H1 (cell line): ENCODE measurements around the gene PAN2. TPM values are rescaled to one million over a fixed set of nuclear protein-coding genes. Genes with fewer than 3 reads are reported as not detected.

Source experiments
- ASH2L ChIP-seq: fragments of 200-600, 300-600 bp; sonication (generic); IDR thresholded peaks from one replicate; pipeline ENCODE4 v1.7.1; 2017; ENCODE audit warnings: low read length
- CBX5 ChIP-seq: fragments of 300-800, 300-1000 bp; sonication (generic); IDR thresholded peaks from 2 replicates; pipeline ENCODE4 v1.7.1; 2016; ENCODE audit warnings: antibody characterized with exemption, low read length, low read depth
- RNF2 ChIP-seq: fragments of 200-900, 300-1000 bp; sonication (generic); IDR thresholded peaks from 2 replicates; pipeline ENCODE4 v1.7.1; 2016; ENCODE audit warnings: borderline replicate concordance, low read depth, mild to moderate bottlenecking, antibody characterized with exemption, low read length; ENCODE audit not compliant: poor library complexity, severe bottlenecking; ENCODE audit errors: missing control alignments
- TAF1 ChIP-seq: IDR thresholded peaks from 2 replicates; pipeline ENCODE4 v1.6.1; 2011; ENCODE audit warnings: mild to moderate bottlenecking, low read depth, low read length
- TAF7 ChIP-seq: optimal IDR thresholded peaks from 2 replicates; pipeline ENCODE3; 2011; ENCODE audit warnings: low read depth, mild to moderate bottlenecking, inconsistent platforms, low read length, moderate library complexity, borderline replicate concordance
- TCF12 ChIP-seq: IDR thresholded peaks from 2 replicates; pipeline ENCODE4 v1.6.1; 2011; ENCODE audit warnings: low read depth, mild to moderate bottlenecking, low read length
- polyA plus RNA-seq, 7 experiments: library from polyadenylated mRNA; depleted of rRNA in 3 of 7; stranded (reverse) in 5 of 7; unstranded in 2 of 7; fragments of >200 nt in 5 of 7; fragments of 200-250 nt in 2 of 7; gene quantifications; 1 replicate in 5 of 7; 2 replicates in 1 of 7; 4 replicates in 1 of 7; pipeline versions ENCODE4 v1.2.1 to v1.2.3, GENCODE V29; 2011 to 2013; ENCODE audit warnings: missing spikeins in 2 of 7, mixed read lengths in 2 of 7
- total RNA-seq: library from RNA; stranded (reverse); fragmentation: NEBNext Ultra II Directional; extraction: Animal tissue kit (Norgen Biotek cat#: 25700); gene quantifications from 2 replicates; pipeline ENCODE4 v1.2.1, GENCODE V29; 2021
- TF ChIP-seq, protein P1 (sequence below): fragments of 300-600 bp; sonication (generic); IDR thresholded peaks from 2 replicates; pipeline ENCODE4 v1.7.1; 2012; ENCODE audit warnings: low read length, moderate library complexity, mild to moderate bottlenecking, inconsistent platforms; ENCODE audit not compliant: insufficient replicate concordance
- TF ChIP-seq, protein P2 (sequence below): IDR thresholded peaks from 2 replicates; pipeline ENCODE4 v1.6.1; 2011; ENCODE audit warnings: low read length, improper control_type of control experiment

The PAN2 gene
- total and polyA plus RNA-seq, 2 of the 8 experiments (the other 6 are each of a cell fraction or from before 2014, with no cell fraction given) = 29.6 to 36.7 TPM

DNA sequence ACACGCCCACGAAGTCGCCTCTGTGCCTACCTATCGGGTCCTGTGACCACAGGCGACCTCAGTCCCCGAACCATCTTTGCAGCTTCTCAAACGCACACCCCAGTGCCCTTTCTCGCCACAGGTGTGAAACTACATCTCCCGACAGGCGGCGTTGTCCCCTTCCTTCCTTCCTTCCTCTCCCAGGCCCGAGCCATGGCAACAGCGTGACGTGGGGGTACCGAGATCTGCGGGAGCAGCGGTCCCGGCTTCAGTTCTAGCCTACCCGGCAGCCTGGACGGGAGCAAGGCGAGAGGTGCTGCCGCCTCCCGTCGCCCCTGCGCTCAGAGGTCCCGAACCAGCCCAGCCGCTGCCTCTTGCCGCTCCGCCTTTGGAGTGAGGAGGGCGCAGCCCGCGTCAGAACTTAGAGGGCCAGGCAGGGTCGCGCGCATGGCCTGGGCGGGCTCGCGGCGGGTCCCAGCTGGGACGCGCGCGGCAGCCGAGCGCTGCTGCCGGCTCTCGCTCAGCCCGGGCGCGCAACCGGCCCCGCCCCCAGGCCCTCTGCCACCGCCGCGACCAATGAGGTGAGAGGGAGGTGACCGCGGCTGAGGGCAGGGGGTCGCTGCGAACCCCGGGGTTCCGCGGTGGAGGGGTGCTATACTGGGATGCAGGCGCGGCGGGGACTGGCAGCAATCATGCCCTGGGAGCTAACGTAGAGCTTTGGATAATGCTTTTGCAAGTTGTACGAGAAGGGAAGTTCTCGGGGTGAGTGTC, 66.9 kb downstream of the PAN2 start, which contains the start of gene COQ10A (continued):
- TF ChIP-seq, protein P1, sequence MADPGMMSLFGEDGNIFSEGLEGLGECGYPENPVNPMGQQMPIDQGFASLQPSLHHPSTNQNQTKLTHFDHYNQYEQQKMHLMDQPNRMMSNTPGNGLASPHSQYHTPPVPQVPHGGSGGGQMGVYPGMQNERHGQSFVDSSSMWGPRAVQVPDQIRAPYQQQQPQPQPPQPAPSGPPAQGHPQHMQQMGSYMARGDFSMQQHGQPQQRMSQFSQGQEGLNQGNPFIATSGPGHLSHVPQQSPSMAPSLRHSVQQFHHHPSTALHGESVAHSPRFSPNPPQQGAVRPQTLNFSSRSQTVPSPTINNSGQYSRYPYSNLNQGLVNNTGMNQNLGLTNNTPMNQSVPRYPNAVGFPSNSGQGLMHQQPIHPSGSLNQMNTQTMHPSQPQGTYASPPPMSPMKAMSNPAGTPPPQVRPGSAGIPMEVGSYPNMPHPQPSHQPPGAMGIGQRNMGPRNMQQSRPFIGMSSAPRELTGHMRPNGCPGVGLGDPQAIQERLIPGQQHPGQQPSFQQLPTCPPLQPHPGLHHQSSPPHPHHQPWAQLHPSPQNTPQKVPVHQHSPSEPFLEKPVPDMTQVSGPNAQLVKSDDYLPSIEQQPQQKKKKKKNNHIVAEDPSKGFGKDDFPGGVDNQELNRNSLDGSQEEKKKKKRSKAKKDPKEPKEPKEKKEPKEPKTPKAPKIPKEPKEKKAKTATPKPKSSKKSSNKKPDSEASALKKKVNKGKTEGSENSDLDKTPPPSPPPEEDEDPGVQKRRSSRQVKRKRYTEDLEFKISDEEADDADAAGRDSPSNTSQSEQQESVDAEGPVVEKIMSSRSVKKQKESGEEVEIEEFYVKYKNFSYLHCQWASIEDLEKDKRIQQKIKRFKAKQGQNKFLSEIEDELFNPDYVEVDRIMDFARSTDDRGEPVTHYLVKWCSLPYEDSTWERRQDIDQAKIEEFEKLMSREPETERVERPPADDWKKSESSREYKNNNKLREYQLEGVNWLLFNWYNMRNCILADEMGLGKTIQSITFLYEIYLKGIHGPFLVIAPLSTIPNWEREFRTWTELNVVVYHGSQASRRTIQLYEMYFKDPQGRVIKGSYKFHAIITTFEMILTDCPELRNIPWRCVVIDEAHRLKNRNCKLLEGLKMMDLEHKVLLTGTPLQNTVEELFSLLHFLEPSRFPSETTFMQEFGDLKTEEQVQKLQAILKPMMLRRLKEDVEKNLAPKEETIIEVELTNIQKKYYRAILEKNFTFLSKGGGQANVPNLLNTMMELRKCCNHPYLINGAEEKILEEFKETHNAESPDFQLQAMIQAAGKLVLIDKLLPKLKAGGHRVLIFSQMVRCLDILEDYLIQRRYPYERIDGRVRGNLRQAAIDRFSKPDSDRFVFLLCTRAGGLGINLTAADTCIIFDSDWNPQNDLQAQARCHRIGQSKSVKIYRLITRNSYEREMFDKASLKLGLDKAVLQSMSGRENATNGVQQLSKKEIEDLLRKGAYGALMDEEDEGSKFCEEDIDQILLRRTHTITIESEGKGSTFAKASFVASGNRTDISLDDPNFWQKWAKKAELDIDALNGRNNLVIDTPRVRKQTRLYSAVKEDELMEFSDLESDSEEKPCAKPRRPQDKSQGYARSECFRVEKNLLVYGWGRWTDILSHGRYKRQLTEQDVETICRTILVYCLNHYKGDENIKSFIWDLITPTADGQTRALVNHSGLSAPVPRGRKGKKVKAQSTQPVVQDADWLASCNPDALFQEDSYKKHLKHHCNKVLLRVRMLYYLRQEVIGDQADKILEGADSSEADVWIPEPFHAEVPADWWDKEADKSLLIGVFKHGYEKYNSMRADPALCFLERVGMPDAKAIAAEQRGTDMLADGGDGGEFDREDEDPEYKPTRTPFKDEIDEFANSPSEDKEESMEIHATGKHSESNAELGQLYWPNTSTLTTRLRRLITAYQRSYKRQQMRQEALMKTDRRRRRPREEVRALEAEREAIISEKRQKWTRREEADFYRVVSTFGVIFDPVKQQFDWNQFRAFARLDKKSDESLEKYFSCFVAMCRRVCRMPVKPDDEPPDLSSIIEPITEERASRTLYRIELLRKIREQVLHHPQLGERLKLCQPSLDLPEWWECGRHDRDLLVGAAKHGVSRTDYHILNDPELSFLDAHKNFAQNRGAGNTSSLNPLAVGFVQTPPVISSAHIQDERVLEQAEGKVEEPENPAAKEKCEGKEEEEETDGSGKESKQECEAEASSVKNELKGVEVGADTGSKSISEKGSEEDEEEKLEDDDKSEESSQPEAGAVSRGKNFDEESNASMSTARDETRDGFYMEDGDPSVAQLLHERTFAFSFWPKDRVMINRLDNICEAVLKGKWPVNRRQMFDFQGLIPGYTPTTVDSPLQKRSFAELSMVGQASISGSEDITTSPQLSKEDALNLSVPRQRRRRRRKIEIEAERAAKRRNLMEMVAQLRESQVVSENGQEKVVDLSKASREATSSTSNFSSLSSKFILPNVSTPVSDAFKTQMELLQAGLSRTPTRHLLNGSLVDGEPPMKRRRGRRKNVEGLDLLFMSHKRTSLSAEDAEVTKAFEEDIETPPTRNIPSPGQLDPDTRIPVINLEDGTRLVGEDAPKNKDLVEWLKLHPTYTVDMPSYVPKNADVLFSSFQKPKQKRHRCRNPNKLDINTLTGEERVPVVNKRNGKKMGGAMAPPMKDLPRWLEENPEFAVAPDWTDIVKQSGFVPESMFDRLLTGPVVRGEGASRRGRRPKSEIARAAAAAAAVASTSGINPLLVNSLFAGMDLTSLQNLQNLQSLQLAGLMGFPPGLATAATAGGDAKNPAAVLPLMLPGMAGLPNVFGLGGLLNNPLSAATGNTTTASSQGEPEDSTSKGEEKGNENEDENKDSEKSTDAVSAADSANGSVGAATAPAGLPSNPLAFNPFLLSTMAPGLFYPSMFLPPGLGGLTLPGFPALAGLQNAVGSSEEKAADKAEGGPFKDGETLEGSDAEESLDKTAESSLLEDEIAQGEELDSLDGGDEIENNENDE = no peak
- TF ChIP-seq RNF2 (no peak), ASH2L (peak; percentile 85), CBX5 (no peak), TAF7 (peak; percentile 63), TAF1 (peak; percentile 81), TCF12 (0 out of 2 replicates have a peak, but pooled peaks have one; percentile 30)
- TF ChIP-seq, protein P2, sequence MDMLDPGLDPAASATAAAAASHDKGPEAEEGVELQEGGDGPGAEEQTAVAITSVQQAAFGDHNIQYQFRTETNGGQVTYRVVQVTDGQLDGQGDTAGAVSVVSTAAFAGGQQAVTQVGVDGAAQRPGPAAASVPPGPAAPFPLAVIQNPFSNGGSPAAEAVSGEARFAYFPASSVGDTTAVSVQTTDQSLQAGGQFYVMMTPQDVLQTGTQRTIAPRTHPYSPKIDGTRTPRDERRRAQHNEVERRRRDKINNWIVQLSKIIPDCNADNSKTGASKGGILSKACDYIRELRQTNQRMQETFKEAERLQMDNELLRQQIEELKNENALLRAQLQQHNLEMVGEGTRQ = no peak
